Measurements from ENCODE around the gene RNASE11.

Gene RNASE11

DNA sequence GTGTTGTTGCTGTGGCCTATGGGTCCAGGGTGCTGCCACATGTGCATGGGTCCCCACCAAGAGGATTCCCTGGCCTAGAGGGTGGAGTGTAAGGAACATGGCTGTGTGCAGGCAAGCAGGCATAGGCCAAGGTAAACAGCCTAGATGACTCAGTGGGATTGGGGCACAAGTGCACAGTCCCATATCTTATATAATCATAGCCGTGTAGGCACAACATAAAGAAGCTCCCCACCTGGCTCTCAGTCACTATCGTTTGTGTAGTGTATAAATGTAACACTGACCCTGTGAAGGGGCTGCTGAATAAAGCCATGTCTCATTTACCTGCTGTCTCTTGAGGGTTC, 19.1 kb upstream of the RNASE11 start:
- Histone ChIP-seq H3K79me2 (ENCODE audit: control insufficient read depth, low read length) (no peaks in the 10 kb centered on the region), H3K4me2 (ENCODE audit: low read length) (no peak overlapping the region), H3K27me3 (ENCODE audit: control insufficient read depth, low read length) (peaks cover 25% of the 10 kb centered on the region), H3K27ac (ENCODE audit: low read depth, low read length) (no peak overlapping the region), H3K36me3 (ENCODE audit: control insufficient read depth, low read length) (no peaks in the 10 kb centered on the region), H3K9me2 (replicated peaks; ENCODE audit: control insufficient read depth, low read length) (no peaks in the 10 kb centered on the region), H3K4me1 (ENCODE audit: control insufficient read depth, low read length) (peaks cover 25% of the 10 kb centered on the region), H3K4me3 (ENCODE audit: low read length) (no peak overlapping the region), H4K20me1 (ENCODE audit: control insufficient read depth, insufficient read depth, low read depth, low read length) (no peaks in the 10 kb centered on the region), H3F3A (ENCODE audit: control insufficient read depth, insufficient read depth) (peaks cover 7% of the 10 kb centered on the region; the same call in 1 of the 2 replicates), H3K9me3 (ENCODE audit: control insufficient read depth, insufficient read depth, low read length) (no peaks in the 10 kb centered on the region)
- TF ChIP-seq, protein P1, sequence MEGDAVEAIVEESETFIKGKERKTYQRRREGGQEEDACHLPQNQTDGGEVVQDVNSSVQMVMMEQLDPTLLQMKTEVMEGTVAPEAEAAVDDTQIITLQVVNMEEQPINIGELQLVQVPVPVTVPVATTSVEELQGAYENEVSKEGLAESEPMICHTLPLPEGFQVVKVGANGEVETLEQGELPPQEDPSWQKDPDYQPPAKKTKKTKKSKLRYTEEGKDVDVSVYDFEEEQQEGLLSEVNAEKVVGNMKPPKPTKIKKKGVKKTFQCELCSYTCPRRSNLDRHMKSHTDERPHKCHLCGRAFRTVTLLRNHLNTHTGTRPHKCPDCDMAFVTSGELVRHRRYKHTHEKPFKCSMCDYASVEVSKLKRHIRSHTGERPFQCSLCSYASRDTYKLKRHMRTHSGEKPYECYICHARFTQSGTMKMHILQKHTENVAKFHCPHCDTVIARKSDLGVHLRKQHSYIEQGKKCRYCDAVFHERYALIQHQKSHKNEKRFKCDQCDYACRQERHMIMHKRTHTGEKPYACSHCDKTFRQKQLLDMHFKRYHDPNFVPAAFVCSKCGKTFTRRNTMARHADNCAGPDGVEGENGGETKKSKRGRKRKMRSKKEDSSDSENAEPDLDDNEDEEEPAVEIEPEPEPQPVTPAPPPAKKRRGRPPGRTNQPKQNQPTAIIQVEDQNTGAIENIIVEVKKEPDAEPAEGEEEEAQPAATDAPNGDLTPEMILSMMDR (IDR thresholded peaks at IDR 0.05; ENCODE audit: low read depth, low read length, poor library complexity, severe bottlenecking): no peak
- no peak for TF ChIP-seq EZH2phosphoT487 (IDR thresholded peaks at IDR 0.05; ENCODE audit: borderline replicate concordance, low read length)

DNA sequence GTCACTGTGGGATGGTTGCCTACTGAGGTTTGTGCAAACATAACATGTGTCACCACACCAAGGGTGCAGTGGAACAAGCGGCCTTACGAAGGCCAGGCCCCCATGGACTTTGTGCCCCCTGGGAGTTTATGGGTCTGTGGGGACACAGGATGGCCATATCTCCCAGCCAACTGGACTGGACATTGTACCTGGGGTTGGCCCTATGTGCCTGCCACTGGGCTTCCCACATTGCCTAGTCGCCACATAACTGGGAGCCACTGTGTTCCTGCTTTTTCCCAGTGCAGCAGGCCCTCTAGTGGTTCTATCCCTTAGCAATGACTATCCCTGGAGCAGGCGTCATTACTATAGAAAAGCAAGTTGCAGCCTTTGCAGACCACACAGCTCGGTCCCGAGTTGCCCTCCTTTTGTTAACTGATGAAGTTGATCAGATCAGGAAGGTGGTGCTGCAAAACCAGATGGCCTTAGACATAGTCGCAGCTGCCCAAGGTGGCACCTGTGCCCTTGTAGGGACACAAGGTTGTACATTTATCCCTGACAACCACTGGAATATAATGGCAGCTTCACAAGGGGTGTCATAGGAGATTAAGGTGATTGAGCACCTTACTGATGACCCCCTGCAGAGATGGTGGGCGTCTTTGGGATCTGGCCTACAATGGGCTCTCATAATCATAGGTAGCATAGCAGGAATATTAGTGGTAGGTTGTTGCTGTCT, 18.5 kb upstream of the RNASE11 start:
- no peaks in the 10 kb centered on the region for H3K9me2 ChIP-seq (replicated peaks; ENCODE audit: control insufficient read depth, low read length)
- H3K4me3 ChIP-seq (ENCODE audit: low read length): no peak overlapping the region
- H3K79me2 ChIP-seq (ENCODE audit: control insufficient read depth, low read length): no peaks in the 10 kb centered on the region
- H3K9me3 ChIP-seq (ENCODE audit: control insufficient read depth, insufficient read depth, low read length): no peaks in the 10 kb centered on the region
- H3K4me1 ChIP-seq (ENCODE audit: control insufficient read depth, low read length): peaks cover 20% of the 10 kb centered on the region
- no peaks in the 10 kb centered on the region for H3K36me3 ChIP-seq (ENCODE audit: control insufficient read depth, low read length)
- H3K27ac ChIP-seq (ENCODE audit: low read depth, low read length): no peak overlapping the region
- H3K4me2 ChIP-seq (ENCODE audit: low read length): no peak overlapping the region
- H3K27me3 ChIP-seq (ENCODE audit: control insufficient read depth, low read length): peaks cover 21% of the 10 kb centered on the region
- TF ChIP-seq EZH2phosphoT487 (IDR thresholded peaks at IDR 0.05; ENCODE audit: borderline replicate concordance, low read length): no peak
- TF ChIP-seq, protein P1 (IDR thresholded peaks at IDR 0.05; ENCODE audit: low read depth, low read length, poor library complexity, severe bottlenecking): peak; percentile 49
- peaks cover 1% of the 10 kb centered on the region; the same call in 1 of the 2 replicates for H3F3A ChIP-seq (ENCODE audit: control insufficient read depth, insufficient read depth)
- H4K20me1 ChIP-seq (ENCODE audit: control insufficient read depth, insufficient read depth, low read depth, low read length): no peaks in the 10 kb centered on the region

DNA sequence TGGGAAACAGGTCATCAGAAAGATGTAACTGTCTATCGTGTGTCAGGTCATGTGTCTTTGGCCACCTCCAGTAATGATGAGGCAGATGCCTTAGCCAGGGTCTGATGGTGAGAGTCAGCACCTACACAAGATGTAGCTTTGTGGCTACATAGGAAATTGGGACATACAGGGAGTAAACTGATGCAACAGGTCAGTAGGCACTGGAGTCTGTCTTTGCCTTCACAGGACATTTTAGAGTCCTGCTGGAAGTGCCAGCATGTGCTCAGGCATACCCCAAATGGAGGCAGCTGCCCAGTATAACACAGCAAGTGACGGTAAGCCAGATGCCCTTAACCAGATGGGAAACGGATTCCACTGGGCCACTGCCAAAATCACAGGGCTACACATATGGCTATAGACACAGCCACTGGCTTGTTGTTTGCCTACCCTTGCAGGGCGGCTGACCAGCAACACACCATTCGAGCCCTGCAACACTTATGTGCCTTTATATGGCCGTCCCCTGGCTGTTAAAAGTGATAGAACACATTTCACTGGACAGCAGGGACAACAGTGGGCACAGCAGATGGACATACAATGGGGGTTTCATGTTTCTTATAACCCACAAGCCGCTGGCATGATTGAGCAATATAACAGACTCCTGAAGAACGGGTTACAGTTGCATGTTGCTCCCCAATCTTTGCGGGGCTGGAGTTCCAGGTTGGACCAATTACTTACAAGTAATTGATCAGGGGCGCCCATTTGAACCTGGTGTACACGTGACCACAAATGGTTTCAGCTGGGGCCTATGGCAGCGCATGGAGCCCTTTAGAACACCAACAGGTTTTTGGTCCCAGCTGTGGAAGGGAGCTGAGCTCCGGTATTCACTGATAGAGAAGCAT, 16.3 kb upstream of the RNASE11 start:
- H3K9me2 ChIP-seq (replicated peaks; ENCODE audit: control insufficient read depth, low read length): no peaks in the 10 kb centered on the region
- H3K4me3 ChIP-seq (ENCODE audit: low read length): no peak overlapping the region
- no peaks in the 10 kb centered on the region for H3K36me3 ChIP-seq (ENCODE audit: control insufficient read depth, low read length)
- TF ChIP-seq, protein P1 (IDR thresholded peaks at IDR 0.05; ENCODE audit: low read depth, low read length, poor library complexity, severe bottlenecking): no peak
- TF ChIP-seq EZH2phosphoT487 (IDR thresholded peaks at IDR 0.05; ENCODE audit: borderline replicate concordance, low read length): no peak
- H4K20me1 ChIP-seq (ENCODE audit: control insufficient read depth, insufficient read depth, low read depth, low read length): no peaks in the 10 kb centered on the region
- H3F3A ChIP-seq (ENCODE audit: control insufficient read depth, insufficient read depth): no peaks in the 10 kb centered on the region
- no peaks in the 10 kb centered on the region for H3K9me3 ChIP-seq (ENCODE audit: control insufficient read depth, insufficient read depth, low read length)
- H3K27ac ChIP-seq (ENCODE audit: low read depth, low read length): no peak overlapping the region
- peaks cover 9% of the 10 kb centered on the region; the same call in 1 of the 2 replicates for H3K27me3 ChIP-seq (ENCODE audit: control insufficient read depth, low read length)
- no peak overlapping the region for H3K4me2 ChIP-seq (ENCODE audit: low read length)
- peaks cover 6% of the 10 kb centered on the region for H3K4me1 ChIP-seq (ENCODE audit: control insufficient read depth, low read length)
- no peaks in the 10 kb centered on the region for H3K79me2 ChIP-seq (ENCODE audit: control insufficient read depth, low read length)
